Panc1 (cell line): ENCODE data around the gene DOK6. TPM values are rescaled to one million over a fixed set of nuclear protein-coding genes. Genes with fewer than 3 reads are reported as not detected.
"Not testable (repeated sequence)": the region's sequence is repeated elsewhere in the genome, so short reads cannot be mapped to it uniquely, and the experiment has no call there.

Source experiments
- ATAC-seq: fragments of 200-7000 bp; cut with Tn5 transposase; 2 replicates; pipeline ENCODE4 v1.9.1; 2020; ENCODE audit warnings: mild to moderate bottlenecking, moderate library complexity
- BruUV-seq: library from RNA; stranded (reverse); fragments of 400-500 nt; replicated peaks from 2 replicates; lab custom pipeline; 2021; lab: Mats Ljungman, UMichigan
- CTCF ChIA-PET: fragments of 300-600 bp; sonication (Branson Sonifier 250); formaldehyde crosslinking; loops from one replicate; lab custom pipeline; 2022; ENCODE audit warnings: antibody characterized with exemption; lab: Charles Lee
- POLR2A ChIA-PET: fragments of 300-600 bp; sonication (Branson Sonifier 250); formaldehyde crosslinking; loops from one replicate; lab custom pipeline; 2022; ENCODE audit warnings: antibody characterized with exemption; lab: Charles Lee
- DNase-seq: peaks from one replicate; pipeline ENCODE4 v3.0.0-alpha.2; 2010; ENCODE audit warnings: low read depth, low spot score
- H3K27ac ChIP-seq: 2 replicates; pipeline ENCODE4 v1.5.1; 2011; ENCODE audit warnings: mild to moderate bottlenecking, low read length, inconsistent platforms
- H3K27me3 ChIP-seq: fragments of 200-500 bp; sonication (Bioruptor generic); 2 replicates; pipeline ENCODE4 v1.6.0; 2014; ENCODE audit warnings: low read length, inconsistent platforms; ENCODE audit not compliant: control insufficient read depth, insufficient read depth
- H3K36me3 ChIP-seq: fragments of 200-500 bp; sonication (Bioruptor generic); 2 replicates; pipeline ENCODE4 v1.5.1; 2014; ENCODE audit warnings: inconsistent platforms, mild to moderate bottlenecking, low read length, moderate library complexity; ENCODE audit not compliant: control insufficient read depth, insufficient read depth
- H3K4me1 ChIP-seq: 2 replicates; pipeline ENCODE4 v1.5.1; 2011; ENCODE audit warnings: inconsistent platforms, mild to moderate bottlenecking, low read length, moderate library complexity; ENCODE audit not compliant: control insufficient read depth, insufficient read depth
- H3K4me3 ChIP-seq, 2 experiments: 2 replicates each; pipeline ENCODE4 v1.5.1; 2011 to 2012; ENCODE audit warnings: low read depth in 2 of 2, low read length in 2 of 2, mild to moderate bottlenecking in 2 of 2, inconsistent platforms in 1 of 2, moderate library complexity in 1 of 2
- H3K9me3 ChIP-seq: fragments of 200-500 bp; sonication (Bioruptor generic); 2 replicates; pipeline ENCODE4 v1.5.1; 2014; ENCODE audit warnings: low read depth, mild to moderate bottlenecking, inconsistent platforms, low read length, moderate library complexity; ENCODE audit not compliant: control insufficient read depth, insufficient read depth
- POLR2AphosphoS5 ChIP-seq: IDR thresholded peaks from 2 replicates; pipeline ENCODE4 v1.6.1; 2012; ENCODE audit warnings: mild to moderate bottlenecking, low read depth, low read length, moderate library complexity
- SIN3A ChIP-seq: IDR thresholded peaks from 2 replicates; pipeline ENCODE4 v1.6.1; 2012; ENCODE audit warnings: low read depth, mild to moderate bottlenecking, low read length, moderate library complexity, borderline replicate concordance; ENCODE audit not compliant: insufficient read depth
- TCF7L2 ChIP-seq: IDR thresholded peaks from 2 replicates; pipeline ENCODE4 v1.6.1; 2011; ENCODE audit warnings: mild to moderate bottlenecking, low read depth, low read length, inconsistent platforms
- in situ Hi-C: cut with HindIII; loops from 2 replicates; pipeline ENCODE4 v1.10.0; 2016; ENCODE audit warnings: low sequenced_read_pairs, low pct_unique_long_range_greater_than_20kb
- intact Hi-C: fragments of 100-400 bp; cut with micrococcal nuclease; formaldehyde crosslinking; loops from one replicate; pipeline ENCODE4 v1.10.0; 2022; ENCODE audit not compliant: unreplicated experiment
- total RNA-seq: library from RNA; stranded (reverse); gene quantifications from one replicate; pipeline ENCODE4 v1.2.1, GENCODE V29; 2021; ENCODE audit not compliant: unreplicated experiment
- TF ChIP-seq, protein P1 (sequence below): fragments of 450-650 bp; IDR thresholded peaks from 2 replicates; pipeline ENCODE4 v1.5.1; 2017; ENCODE audit warnings: mild to moderate bottlenecking
- TF ChIP-seq, protein P2 (sequence below), 2 experiments: IDR thresholded peaks; 2 replicates each; pipeline ENCODE4 v1.6.1; 2011 to 2012; ENCODE audit warnings: low read depth in 2 of 2, control low read depth in 1 of 2, low read length in 1 of 2, mild to moderate bottlenecking in 1 of 2, moderate library complexity in 1 of 2; ENCODE audit not compliant: insufficient read depth in 1 of 2

Gene DOK6
- total RNA-seq, 1 experiment from 2014 or later: not detected

DNA sequence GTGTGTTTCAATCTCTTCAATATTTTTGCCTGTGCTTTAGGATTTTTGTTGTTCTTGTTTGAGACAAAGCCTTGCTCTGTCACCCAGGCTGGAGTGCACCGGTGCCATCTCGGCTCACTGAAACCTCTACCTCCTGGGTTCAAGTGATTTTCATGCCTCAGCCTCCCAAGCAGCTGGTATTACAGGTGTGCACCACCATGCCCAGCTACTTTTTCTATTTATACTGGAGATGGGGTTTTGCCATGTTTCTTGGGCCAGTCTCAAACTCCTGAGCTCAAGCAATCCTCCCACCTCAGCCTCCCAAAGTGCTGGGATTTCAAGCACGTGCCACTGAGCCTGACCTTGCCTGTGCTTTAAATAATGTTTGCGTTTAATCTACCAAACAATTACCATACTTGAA lies 43.1 kb upstream of the DOK6 start:
- Histone ChIP-seq H3K27ac (no peak overlapping the region), H3K4me3 (no peak overlapping the region), H3K27me3 (no peaks in the 10 kb centered on the region), H3K4me1 (no peaks in the 10 kb centered on the region), H3K9me3 (no peaks in the 10 kb centered on the region), H3K36me3 (no peaks in the 10 kb centered on the region)
- in situ Hi-C loops: no loop called here
- ATAC-seq (no peak), DNase-seq (no peak)
- ChIA-PET CTCF (no interaction called here), POLR2A (interaction anchor here (0.6 kb wide), 1 partner anchor 1363 kb away, joined by 5 read pairs; no protein-coding TSS in a partner anchor)
- intact Hi-C loops: no loop called here
- no TSS peak for BruUV-seq
- TF ChIP-seq, protein P1, sequence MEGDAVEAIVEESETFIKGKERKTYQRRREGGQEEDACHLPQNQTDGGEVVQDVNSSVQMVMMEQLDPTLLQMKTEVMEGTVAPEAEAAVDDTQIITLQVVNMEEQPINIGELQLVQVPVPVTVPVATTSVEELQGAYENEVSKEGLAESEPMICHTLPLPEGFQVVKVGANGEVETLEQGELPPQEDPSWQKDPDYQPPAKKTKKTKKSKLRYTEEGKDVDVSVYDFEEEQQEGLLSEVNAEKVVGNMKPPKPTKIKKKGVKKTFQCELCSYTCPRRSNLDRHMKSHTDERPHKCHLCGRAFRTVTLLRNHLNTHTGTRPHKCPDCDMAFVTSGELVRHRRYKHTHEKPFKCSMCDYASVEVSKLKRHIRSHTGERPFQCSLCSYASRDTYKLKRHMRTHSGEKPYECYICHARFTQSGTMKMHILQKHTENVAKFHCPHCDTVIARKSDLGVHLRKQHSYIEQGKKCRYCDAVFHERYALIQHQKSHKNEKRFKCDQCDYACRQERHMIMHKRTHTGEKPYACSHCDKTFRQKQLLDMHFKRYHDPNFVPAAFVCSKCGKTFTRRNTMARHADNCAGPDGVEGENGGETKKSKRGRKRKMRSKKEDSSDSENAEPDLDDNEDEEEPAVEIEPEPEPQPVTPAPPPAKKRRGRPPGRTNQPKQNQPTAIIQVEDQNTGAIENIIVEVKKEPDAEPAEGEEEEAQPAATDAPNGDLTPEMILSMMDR: no peak
- TF ChIP-seq POLR2AphosphoS5: no peak
- no peak for TF ChIP-seq SIN3A
- TF ChIP-seq, protein P2, sequence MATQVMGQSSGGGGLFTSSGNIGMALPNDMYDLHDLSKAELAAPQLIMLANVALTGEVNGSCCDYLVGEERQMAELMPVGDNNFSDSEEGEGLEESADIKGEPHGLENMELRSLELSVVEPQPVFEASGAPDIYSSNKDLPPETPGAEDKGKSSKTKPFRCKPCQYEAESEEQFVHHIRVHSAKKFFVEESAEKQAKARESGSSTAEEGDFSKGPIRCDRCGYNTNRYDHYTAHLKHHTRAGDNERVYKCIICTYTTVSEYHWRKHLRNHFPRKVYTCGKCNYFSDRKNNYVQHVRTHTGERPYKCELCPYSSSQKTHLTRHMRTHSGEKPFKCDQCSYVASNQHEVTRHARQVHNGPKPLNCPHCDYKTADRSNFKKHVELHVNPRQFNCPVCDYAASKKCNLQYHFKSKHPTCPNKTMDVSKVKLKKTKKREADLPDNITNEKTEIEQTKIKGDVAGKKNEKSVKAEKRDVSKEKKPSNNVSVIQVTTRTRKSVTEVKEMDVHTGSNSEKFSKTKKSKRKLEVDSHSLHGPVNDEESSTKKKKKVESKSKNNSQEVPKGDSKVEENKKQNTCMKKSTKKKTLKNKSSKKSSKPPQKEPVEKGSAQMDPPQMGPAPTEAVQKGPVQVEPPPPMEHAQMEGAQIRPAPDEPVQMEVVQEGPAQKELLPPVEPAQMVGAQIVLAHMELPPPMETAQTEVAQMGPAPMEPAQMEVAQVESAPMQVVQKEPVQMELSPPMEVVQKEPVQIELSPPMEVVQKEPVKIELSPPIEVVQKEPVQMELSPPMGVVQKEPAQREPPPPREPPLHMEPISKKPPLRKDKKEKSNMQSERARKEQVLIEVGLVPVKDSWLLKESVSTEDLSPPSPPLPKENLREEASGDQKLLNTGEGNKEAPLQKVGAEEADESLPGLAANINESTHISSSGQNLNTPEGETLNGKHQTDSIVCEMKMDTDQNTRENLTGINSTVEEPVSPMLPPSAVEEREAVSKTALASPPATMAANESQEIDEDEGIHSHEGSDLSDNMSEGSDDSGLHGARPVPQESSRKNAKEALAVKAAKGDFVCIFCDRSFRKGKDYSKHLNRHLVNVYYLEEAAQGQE (IDR thresholded peaks at IDR 0.05; ENCODE audit: insufficient read depth in 1 of 2, low read depth in 2 of 2, low read length in 1 of 2): no peak
- TF ChIP-seq TCF7L2: no peak

DNA sequence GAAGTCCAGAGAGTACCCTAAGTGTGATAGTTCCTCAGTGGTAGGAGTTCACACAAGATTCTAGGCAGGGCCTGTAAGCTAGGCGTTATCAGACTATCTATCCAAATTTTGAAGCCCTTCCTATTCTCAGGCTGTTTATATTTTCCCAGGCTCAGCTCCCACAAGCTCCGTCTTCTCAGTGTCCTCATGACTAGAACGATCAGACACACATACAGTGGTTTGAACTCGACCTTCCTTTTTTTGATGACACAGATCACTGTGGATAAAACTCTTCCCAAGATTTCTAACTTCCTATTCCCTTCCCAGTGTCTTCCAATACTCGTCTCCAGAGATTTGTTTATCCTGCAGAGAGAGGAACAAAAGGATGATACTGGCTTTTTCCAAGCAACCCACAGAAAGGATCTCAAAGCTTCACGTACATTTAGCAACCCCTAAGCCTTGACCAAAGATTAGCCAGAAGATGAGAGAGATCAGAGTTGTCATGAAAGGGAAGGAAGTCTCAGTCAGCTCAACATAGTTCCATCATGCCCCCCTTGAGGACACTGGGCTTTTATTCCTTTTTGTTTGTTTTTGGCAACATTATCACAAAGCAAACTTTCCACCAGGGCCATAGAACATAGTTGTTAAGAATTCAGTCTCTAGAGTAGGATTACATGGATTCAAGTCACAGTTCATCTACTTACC lies 42.3 kb upstream of the DOK6 start:
- no peak for TF ChIP-seq POLR2AphosphoS5
- TF ChIP-seq, protein P1: no peak
- TF ChIP-seq, protein P2 (IDR thresholded peaks at IDR 0.05; ENCODE audit: insufficient read depth in 1 of 2, low read depth in 2 of 2, low read length in 1 of 2): no peak
- TF ChIP-seq SIN3A: no peak
- TF ChIP-seq TCF7L2: no peak
- CTCF ChIA-PET: no interaction called here
- H3K4me3 ChIP-seq: no peak overlapping the region
- no TSS peak for BruUV-seq
- no peaks in the 10 kb centered on the region for H3K27me3 ChIP-seq
- in situ Hi-C loops (no loop called here), intact Hi-C loops (no loop called here)
- no peaks in the 10 kb centered on the region for H3K9me3 ChIP-seq
- no peaks in the 10 kb centered on the region for H3K4me1 ChIP-seq
- H3K27ac ChIP-seq: no peak overlapping the region
- POLR2A ChIA-PET: no interaction called here
- no peak for ATAC-seq
- H3K36me3 ChIP-seq: no peaks in the 10 kb centered on the region
- DNase-seq: no peak

DNA sequence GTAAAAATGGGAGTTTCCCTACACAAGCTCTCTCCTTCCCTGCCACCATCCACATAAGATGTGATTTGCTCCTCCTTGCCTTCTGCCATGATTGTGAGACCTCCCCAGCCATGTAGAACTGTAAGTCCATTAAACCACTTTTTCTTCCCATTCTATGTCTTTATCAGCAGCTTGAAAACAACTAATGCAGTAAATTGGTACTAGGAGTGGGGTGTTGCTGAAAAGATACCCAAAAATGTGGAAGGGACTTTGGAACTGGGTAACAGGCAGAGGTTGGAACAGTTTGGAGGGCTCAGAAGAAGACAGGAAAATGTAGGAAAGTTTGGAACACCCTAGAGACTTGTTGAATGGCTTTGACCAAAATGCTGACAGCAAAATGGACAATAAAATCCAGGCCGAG lies 40.9 kb upstream of the DOK6 start:
- CTCF ChIA-PET, ATAC-seq, POLR2A ChIA-PET, H3K27me3 ChIP-seq, H3K36me3 ChIP-seq, H3K9me3 ChIP-seq, in situ Hi-C loops, H3K27ac ChIP-seq, H3K4me1 ChIP-seq, intact Hi-C loops, DNase-seq, BruUV-seq, H3K4me3 ChIP-seq: not testable (repeated sequence)
